Muscle of arm (tissue), 12 donors: ENCODE measurements around the gene TTC7B. TPM values are rescaled to one million over a fixed set of nuclear protein-coding genes. Genes with fewer than 3 reads are reported as not detected.

Experiments used
- DNase-seq: peaks from one replicate; pipeline ENCODE4 v3.0.0-alpha.2; 2013
- polyA plus RNA-seq, 12 donors: library from polyadenylated mRNA; unstranded; fragments of 120-200 nt; gene quantifications; one replicate each; pipeline ENCODE4 v1.2.1, GENCODE V29; 2013; ENCODE audit not compliant: insufficient read length in 12 of 12

Gene TTC7B
- polyA plus RNA-seq, 12 donors: 34.0 to 48.5 (median 41.5) TPM; not detected in 1

DNA sequence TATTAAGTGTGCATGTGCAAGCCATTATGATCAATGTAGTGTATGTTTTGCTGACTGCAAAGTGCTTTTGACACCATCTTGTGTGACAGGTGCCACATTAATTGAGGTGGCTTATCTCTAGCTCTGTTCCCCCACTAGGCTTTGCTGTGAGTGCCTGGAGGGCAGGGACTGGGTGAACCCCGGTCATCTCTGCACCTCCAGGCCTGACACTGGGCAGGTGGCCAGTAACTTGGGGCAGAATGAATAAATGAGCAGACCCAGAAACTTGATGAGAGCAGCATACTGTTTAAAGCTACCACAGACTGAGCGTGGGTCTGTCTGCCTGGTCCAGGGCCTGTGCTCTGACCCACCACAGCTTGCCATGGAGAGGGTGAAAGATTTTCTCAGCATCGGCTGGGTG is 267.8 kb downstream of the TTC7B start:
- DNase-seq: no peak

DNA sequence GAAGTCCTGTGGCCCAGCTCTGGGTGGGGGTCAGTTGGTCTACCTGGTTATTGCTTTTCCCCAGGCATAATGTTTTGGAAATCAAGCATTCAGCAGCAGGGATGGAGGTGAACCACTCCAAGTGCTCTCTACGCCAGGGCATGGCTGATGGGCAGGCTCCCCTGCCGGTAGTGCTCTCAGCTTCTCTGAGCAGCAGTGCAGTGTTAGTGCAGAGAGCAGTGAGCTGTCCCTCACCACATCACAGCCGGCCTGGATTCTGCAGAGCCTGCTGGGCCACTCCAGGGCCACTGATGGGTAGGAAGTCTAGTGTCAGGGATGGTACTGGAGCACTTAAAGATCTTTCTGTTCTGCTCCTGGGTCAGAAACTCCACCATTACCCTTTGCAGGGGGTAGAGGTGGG is 268.3 kb downstream of the TTC7B start:
- DNase-seq: no peak

- no peak for DNase-seq
Observed at GRCh38 chr14:90547250-90547649, 269.0 kb downstream of the TTC7B start.

- no peak for DNase-seq
Observed at GRCh38 chr14:90546767-90547166, 269.5 kb downstream of the TTC7B start.

DNA sequence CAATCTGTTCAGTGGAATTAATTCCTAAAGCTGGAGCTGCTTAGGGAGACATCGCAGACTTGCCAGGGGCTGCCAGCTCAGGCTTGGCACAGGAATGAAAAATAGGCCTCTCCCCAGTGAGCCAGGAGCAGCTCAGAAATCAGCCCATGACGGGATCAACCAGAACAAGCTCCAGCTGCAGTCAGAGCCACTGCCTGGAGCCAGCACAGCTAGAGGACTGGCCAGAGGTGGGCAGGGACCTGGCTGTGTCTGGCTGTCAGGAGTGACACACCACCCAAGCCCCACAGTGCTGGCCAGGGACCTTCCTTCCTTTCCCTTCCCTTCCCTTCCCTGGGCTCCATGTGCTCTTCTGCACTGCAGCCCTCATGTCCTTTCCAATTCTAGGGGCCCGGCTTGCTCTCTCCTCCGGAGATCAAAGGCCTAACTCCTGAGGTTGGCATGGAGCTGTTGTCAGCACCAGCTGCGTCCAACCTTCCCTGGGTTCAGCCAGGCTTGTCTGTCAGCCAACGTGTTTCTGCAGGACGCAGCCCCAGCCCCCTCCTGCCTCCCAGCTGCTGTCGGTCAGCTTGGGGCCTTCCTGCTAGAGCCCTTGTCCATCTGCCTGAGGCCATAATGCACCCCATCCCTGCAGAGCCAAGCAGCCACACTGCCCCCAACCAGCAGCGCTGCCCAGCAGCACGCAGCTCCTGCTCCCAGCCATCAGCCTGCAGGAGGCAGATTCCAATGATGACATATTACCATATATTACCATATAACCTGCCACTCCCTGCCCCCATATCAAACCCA is 270.1 kb downstream of the TTC7B start:
- peak; percentile 43 for DNase-seq

GRCh38 chr14:90545382-90545781 is 270.8 kb downstream of the TTC7B start:
- no peak for DNase-seq

- no peak for DNase-seq
Observed at GRCh38 chr14:90544971-90545370, 271.3 kb downstream of the TTC7B start.

DNA sequence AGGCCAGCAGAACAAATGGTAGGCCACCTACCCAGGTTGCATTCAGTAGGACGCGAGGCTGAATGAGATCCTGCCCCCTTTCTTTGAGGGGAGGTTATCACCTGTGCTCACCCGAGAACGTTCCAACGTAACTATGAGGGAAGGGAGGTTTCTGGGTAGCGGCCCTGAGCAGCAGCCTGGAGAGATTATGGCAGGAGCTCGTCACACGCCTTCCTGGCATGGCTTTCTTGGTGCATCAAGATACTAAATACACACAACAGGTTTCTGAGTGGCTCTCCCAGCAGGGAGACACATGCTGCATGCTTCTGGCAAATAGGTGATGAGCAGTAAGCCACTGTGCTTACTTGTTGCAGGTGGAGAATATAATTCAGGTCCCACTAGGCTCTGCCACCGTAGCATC is 271.7 kb downstream of the TTC7B start:
- DNase-seq: no peak

DNA sequence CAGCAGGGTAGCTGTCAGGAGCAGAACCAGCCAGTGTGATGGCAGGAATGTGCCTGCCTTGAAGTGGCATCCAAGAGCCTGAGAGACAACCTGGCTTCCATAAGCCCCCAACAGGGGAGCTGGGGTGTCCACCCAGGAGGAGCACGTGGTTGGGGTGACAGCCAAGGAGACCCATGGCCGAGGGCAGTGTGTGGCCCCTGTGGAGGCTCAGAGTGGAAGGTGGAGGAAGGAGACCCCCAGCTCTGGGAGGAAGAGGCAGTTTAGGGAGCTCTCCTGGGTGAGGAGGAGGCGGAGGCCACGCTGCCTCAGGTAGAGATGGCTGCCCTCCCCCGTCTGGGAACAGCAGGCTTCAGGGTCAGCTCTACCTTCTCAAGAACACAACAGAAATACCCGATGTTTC is 272.4 kb downstream of the TTC7B start:
- no peak for DNase-seq

- DNase-seq: no peak
Observed at GRCh38 chr14:90541076-90541634, 275.1 kb downstream of the TTC7B start.

DNA sequence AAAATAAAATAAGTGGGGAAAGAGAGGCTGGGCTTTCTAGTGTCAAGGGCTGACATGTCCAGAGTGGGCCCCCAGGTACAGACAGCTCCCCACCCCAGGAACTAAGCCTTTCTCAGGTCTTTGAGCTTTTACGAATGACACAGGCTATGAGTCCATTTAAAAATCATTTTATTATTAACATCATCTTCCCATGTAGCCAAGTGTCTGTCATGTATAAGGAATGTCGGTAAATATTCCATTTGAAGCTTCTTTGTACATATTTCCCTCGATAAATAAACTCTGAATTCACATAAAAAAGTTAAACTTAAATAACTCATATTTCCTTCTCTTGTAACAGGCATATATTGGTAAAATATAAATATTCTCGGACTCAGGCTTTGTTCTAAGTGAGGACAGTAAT is 275.8 kb downstream of the TTC7B start:
- DNase-seq: no peak

DNA sequence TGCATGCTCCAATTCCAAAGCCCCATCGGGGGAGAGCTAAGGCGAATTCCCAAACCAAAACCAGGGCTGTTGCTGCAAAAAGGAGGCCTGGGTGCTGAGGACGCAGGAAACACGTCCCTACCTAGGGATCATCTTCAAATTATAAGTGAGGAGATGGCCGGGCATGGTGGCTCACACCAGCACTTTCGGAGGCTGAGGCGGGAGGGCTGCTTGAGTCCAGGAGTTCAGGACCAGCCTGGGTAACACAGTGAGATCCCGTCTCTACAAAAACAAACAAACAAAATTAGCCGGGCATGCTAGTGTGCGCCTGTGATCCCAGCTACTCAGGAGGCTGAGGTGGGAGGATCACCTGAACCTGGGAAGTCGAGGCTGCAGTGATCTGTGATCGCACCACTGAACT is 276.2 kb downstream of the TTC7B start:
- DNase-seq: no peak

- no peak for DNase-seq
Observed at GRCh38 chr14:90539496-90539775, 276.8 kb downstream of the TTC7B start.

- no peak for DNase-seq
Observed at GRCh38 chr14:90538716-90539495, 277.3 kb downstream of the TTC7B start.

GRCh38 chr14:90538095-90538494 is 278.1 kb downstream of the TTC7B start:
- DNase-seq: no peak

GRCh38 chr14:90536511-90537191 is 279.6 kb downstream of the TTC7B start:
- DNase-seq: no peak

GRCh38 chr14:90536092-90536491 is 280.1 kb downstream of the TTC7B start:
- DNase-seq: no peak

DNA sequence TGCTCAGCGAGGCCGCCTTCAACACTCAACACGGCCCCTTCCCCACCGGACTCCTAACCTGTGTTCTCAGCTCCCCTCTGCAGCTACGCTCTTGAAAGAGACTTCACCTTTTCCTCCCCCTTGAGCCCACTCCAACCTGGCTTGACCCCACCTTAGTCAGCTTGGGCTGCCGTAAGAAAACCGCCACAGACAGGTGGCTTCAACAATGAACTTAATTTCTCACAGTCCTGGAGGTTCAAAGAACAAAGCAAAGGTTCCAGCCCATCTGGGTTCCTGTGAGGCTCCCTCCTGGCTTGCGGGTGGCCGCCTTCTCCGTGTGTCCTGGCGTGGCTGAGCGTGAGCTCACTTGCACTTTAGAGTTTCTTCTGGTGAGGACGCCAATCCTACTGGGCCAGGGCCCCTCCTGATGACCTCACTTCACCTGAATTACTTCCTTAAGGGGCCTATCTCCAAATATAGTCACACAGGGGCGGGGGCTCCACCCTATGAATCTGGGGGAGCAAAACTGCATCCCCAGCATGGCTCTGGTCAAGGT is 280.6 kb downstream of the TTC7B start:
- no peak for DNase-seq

GRCh38 chr14:90534838-90535555 is 281.2 kb downstream of the TTC7B start:
- no peak for DNase-seq

DNA sequence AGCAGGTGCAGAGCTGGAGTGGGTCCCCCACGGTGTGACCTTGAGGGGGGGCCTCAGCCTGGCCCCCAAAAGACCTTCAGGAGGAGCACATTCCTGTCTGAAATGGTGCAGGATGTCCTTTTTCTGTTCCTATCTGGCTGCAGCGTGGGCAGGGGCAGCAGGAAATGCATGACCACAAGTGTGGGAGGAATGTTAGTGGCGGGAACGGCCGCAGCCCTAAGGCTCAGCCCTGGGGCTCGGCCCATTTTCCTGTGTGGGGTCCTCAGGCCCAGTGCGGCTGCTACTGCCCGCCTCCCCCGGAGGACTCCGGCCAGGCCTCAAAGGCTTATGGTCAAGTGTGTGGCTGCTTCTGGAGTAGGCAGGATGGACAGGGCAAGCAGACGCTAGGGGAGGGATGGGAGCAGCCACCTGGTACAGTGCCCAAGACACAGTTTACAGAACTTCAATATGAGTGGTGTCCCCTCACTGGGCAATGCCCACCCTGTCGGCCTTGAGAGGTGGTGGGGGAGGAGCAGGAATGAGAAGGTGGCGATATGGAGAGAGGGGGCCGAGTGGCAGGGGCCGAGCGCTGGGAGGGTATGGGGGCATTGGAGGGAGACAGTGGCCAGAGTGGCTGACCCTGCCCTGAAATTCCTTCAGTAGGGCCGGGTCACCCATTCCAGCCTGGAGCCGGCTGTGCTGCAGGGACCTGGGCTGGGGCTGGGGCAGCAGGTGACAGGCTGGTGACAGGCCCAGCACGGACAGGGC is 282.0 kb downstream of the TTC7B start:
- DNase-seq: no peak

- DNase-seq: no peak
Observed at GRCh38 chr14:90533591-90534021, 282.6 kb downstream of the TTC7B start.
